HepG2 (cell line): ENCODE results near the gene AIF1. TPM values are rescaled to one million over a fixed set of nuclear protein-coding genes. Genes with fewer than 3 reads are reported as not detected.

ENCODE experiments used
- ARNT ChIP-seq: fragments of 450-650 bp; IDR thresholded peaks from 2 replicates; pipeline ENCODE4 v1.6.1; 2017
- BCL6 ChIP-seq: IDR thresholded peaks from 2 replicates; pipeline ENCODE4 v1.6.1; 2016; ENCODE audit warnings: missing genetic modification reagents, missing compliant biosample characterization
- BHLHE40 ChIP-seq: IDR thresholded peaks from 2 replicates; pipeline ENCODE4 v1.6.1; 2011; ENCODE audit warnings: low read length, improper control_type of control experiment
- CC2D1A ChIP-seq: sonication (generic); formaldehyde crosslinking; IDR thresholded peaks from 2 replicates; pipeline ENCODE4 v1.8.1; 2023; ENCODE audit warnings: mild to moderate bottlenecking, missing genetic modification reagents
- CEBPG ChIP-seq: IDR thresholded peaks from 2 replicates; pipeline ENCODE4 v1.6.1; 2016
- FOXM1 ChIP-seq: sonication (generic); formaldehyde crosslinking; IDR thresholded peaks from 2 replicates; pipeline ENCODE4 v1.5.0; 2020; ENCODE audit warnings: missing genetic modification reagents
- KLF13 ChIP-seq: sonication (generic); formaldehyde crosslinking; IDR thresholded peaks from 2 replicates; pipeline ENCODE4 v1.4.0; 2020; ENCODE audit warnings: mild to moderate bottlenecking, missing genetic modification reagents
- MEIS2 ChIP-seq: sonication (generic); formaldehyde crosslinking; IDR thresholded peaks from 2 replicates; pipeline ENCODE4 v1.9.0; 2021; ENCODE audit warnings: mild to moderate bottlenecking, missing genetic modification reagents
- MIXL1 ChIP-seq: IDR thresholded peaks from 2 replicates; pipeline ENCODE4 v1.6.1; 2016
- NCOA5 ChIP-seq: sonication (generic); formaldehyde crosslinking; IDR thresholded peaks from 2 replicates; pipeline ENCODE4 v1.4.0; 2020; ENCODE audit warnings: missing genetic modification reagents
- POGZ ChIP-seq: sonication (generic); formaldehyde crosslinking; IDR thresholded peaks from 2 replicates; pipeline ENCODE4 v1.4.0; 2020; ENCODE audit warnings: mild to moderate bottlenecking, missing genetic modification reagents
- ZC3H4 ChIP-seq: sonication (generic); formaldehyde crosslinking; IDR thresholded peaks from 2 replicates; pipeline ENCODE4 v1.4.0; 2020; ENCODE audit warnings: missing genetic modification reagents, borderline replicate concordance
- ZNF136 ChIP-seq: sonication (generic); formaldehyde crosslinking; IDR thresholded peaks from 2 replicates; pipeline ENCODE4 v1.8.1; 2022; ENCODE audit warnings: low read depth, mild to moderate bottlenecking, moderate library complexity, missing genetic modification reagents
- ZNF224 ChIP-seq: sonication (generic); formaldehyde crosslinking; IDR thresholded peaks from 2 replicates; pipeline ENCODE4 v1.5.0; 2020; ENCODE audit warnings: mild to moderate bottlenecking, missing genetic modification reagents
- ZNF326 ChIP-seq: sonication (generic); formaldehyde crosslinking; IDR thresholded peaks from 2 replicates; pipeline ENCODE4 v1.4.0; 2020; ENCODE audit warnings: missing genetic modification reagents, borderline replicate concordance
- ZNF530 ChIP-seq: sonication (generic); formaldehyde crosslinking; IDR thresholded peaks from 2 replicates; pipeline ENCODE4 v1.5.0; 2020; ENCODE audit warnings: low read depth, mild to moderate bottlenecking, missing genetic modification reagents
- ZNF558 ChIP-seq: sonication (generic); formaldehyde crosslinking; IDR thresholded peaks from 2 replicates; pipeline ENCODE4 v1.9.0; 2022; ENCODE audit warnings: mild to moderate bottlenecking, missing genetic modification reagents, borderline replicate concordance
- ZSCAN25 ChIP-seq: sonication (generic); formaldehyde crosslinking; IDR thresholded peaks from 2 replicates; pipeline ENCODE4 v1.8.0; 2022; ENCODE audit warnings: mild to moderate bottlenecking, missing genetic modification reagents
- polyA plus RNA-seq, 8 experiments: library from polyadenylated mRNA; depleted of rRNA in 3 of 8; stranded (reverse) in 7 of 8; unstranded in 1 of 8; fragments of >200 nt; fragmentation: Illumina TruSeq in 4 of 8; extraction: Trizol in 4 of 8; gene quantifications; 2 replicates each; pipeline versions ENCODE4 v1.2.1 to v1.2.3, GENCODE V29; 2011 to 2016; ENCODE audit warnings: low read depth in 4 of 8, missing spikeins in 1 of 8, mixed read lengths in 1 of 8; ENCODE audit not compliant: insufficient read depth in 1 of 8
- total RNA-seq, 5 experiments: library from RNA; depleted of rRNA; stranded (reverse); fragments of >200 nt; fragmentation: Illumina TruSeq; extraction: Trizol; gene quantifications; 2 replicates each; pipeline ENCODE4 v1.2.3, GENCODE V29; 2016; ENCODE audit warnings: low read depth in 1 of 5
- TF ChIP-seq, protein P1 (sequence below): sonication (generic); formaldehyde crosslinking; IDR thresholded peaks from 2 replicates; pipeline ENCODE4 v1.5.0; 2020; ENCODE audit warnings: missing genetic modification reagents
- TF ChIP-seq, protein P2 (sequence below): sonication (generic); formaldehyde crosslinking; IDR thresholded peaks from 2 replicates; pipeline ENCODE4 v1.4.0; 2020; ENCODE audit warnings: missing genetic modification reagents
- TF ChIP-seq, protein P3 (sequence below): sonication (generic); formaldehyde crosslinking; IDR thresholded peaks from 2 replicates; pipeline ENCODE4 v1.4.0; 2020; ENCODE audit warnings: missing genetic modification reagents
- TF ChIP-seq, protein P4 (sequence below): sonication (generic); formaldehyde crosslinking; IDR thresholded peaks from 2 replicates; pipeline ENCODE4 v1.5.0; 2020; ENCODE audit warnings: missing genetic modification reagents, mild to moderate bottlenecking, borderline replicate concordance

Gene AIF1
- total and polyA plus RNA-seq, 2 of the 13 experiments (the other 11 are each of a cell fraction or from before 2014, with no cell fraction given): 1.5 TPM; not detected in 1

DNA sequence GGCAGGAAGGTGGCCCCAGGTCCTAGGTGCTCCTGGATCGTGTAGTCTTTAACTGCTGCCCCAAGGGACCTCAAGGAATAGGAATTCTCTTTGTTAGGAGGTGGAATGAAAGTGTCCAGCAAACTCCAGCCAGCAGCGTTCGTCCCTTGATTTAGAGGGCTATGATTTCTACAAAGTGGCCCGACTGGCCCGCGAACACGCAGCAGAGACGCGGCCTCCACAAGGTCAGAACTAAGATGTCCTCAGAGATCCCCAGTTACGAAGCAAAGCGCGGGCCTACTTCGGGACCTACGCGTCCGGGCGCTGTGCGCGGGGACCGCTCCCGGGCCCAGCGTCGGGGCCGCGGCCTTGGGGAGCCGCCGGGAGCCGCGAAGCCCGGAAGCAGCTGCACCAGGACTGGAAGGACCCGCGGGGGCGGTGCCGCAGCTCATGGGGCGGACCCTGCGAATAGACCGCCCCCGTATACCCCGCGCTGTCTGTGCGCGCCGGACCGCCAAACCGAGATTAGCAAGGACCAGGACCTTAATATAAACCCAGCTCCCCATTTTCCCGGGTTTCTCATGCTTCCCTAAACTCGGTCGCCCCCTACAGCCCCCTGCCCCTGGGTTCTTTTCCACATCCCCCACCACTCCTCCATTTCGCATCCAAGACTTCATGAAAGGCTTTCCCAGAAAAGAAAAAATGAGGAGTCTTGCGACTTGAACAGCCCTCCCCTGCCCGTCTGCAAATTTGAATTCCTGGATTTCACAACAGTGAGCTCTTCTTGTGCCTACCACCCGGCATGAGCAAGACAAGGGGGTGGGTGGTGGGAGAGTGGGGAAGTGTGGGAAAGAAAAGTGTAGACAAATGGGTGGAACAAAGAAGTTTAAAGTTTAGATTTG, 45.6 kb downstream of the AIF1 start, which contains the start of gene C6orf47 (continued):
- TF ChIP-seq, protein P1, sequence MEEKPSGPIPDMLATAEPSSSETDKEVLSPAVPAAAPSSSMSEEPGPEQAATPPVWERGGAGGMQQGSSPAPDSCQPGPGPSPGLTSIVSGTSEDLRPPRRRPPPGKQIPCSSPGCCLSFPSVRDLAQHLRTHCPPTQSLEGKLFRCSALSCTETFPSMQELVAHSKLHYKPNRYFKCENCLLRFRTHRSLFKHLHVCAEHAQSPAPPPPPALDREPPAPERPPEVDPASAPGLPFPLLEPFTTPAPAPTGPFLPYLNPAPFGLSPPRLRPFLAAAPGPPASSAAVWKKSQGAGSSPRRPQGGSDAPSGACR (CRISPR knock-in tag): peak; percentile 91
- TF ChIP-seq, protein P2, sequence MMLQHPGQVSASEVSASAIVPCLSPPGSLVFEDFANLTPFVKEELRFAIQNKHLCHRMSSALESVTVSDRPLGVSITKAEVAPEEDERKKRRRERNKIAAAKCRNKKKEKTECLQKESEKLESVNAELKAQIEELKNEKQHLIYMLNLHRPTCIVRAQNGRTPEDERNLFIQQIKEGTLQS (CRISPR knock-in tag): peak; percentile 60
- peak; percentile 88 for TF ChIP-seq ZNF326 (CRISPR knock-in tag)
- TF ChIP-seq, protein P3, sequence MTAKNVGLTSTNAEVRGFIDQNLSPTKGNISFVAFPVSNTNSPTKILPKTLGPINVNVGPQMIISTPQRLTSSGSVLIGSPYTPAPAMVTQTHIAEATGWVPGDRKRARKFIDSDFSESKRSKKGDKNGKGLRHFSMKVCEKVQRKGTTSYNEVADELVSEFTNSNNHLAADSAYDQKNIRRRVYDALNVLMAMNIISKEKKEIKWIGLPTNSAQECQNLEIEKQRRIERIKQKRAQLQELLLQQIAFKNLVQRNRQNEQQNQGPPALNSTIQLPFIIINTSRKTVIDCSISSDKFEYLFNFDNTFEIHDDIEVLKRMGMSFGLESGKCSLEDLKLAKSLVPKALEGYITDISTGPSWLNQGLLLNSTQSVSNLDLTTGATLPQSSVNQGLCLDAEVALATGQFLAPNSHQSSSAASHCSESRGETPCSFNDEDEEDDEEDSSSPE (CRISPR knock-in tag): peak; percentile 84
- TF ChIP-seq ZNF136 (CRISPR knock-in tag): no peak; the same call in 1 of the 2 replicates
- TF ChIP-seq, protein P4, sequence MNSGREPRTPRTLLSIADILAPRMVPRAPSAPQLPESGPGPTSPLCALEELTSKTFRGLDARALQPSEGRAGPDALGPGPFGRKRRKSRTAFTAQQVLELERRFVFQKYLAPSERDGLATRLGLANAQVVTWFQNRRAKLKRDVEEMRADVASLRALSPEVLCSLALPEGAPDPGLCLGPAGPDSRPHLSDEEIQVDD (CRISPR knock-in tag): no peak
- no peak for TF ChIP-seq CC2D1A (CRISPR knock-in tag)
- TF ChIP-seq POGZ (CRISPR knock-in tag): peak; percentile 50
- no peak for TF ChIP-seq CEBPG (CRISPR knock-in tag)
- TF ChIP-seq ZSCAN25 (CRISPR knock-in tag): peak; percentile 45; the same call in 1 of the 2 replicates
- TF ChIP-seq BCL6: no peak; the same call in 1 of the 2 replicates
- TF ChIP-seq ARNT: no peak
- TF ChIP-seq ZC3H4: peak; percentile 33; the same call in 1 of the 2 replicates
- TF ChIP-seq MIXL1: 0 out of 2 replicates have a peak, but pooled peaks have one; percentile 42
- peak; percentile 41; the same call in 1 of the 2 replicates for TF ChIP-seq KLF13 (CRISPR knock-in tag)
- no peak for TF ChIP-seq BHLHE40
- peak; percentile 81 for TF ChIP-seq MEIS2 (CRISPR knock-in tag)
- 0 out of 2 replicates have a peak, but pooled peaks have one; percentile 60 for TF ChIP-seq ZNF224 (CRISPR knock-in tag)
- TF ChIP-seq ZNF530 (CRISPR knock-in tag): 0 out of 2 replicates have a peak, but pooled peaks have one; percentile 5
- TF ChIP-seq ZNF558 (CRISPR knock-in tag): 0 out of 2 replicates have a peak, but pooled peaks have one; percentile 12
- TF ChIP-seq NCOA5 (CRISPR knock-in tag): peak; percentile 77; the same call in 1 of the 2 replicates
- no peak for TF ChIP-seq FOXM1 (CRISPR knock-in tag)
